Central memory CD8-positive, alpha-beta T cell (primary cell): ENCODE results near the gene RPL7A.
"Not testable (repeated sequence)": the region's sequence is repeated elsewhere in the genome, so short reads cannot be mapped to it uniquely, and the experiment has no call there.

Experiments
- ATAC-seq: fragments of 150-1000 bp; cut with Tn5 transposase; replicated peaks from 2 replicates; pipeline ENCODE4 v1.10.0; 2022; ENCODE audit warnings: mild to moderate bottlenecking, moderate FRiP score, moderate number of reproducible peaks; ENCODE audit not compliant: poor library complexity, severe bottlenecking; ENCODE audit errors: extremely low read depth
- DNase-seq, 2 donors: peaks; one replicate each; pipeline ENCODE4 v3.0.0; 2021; ENCODE audit warnings: low spot score in 2 of 2
- H3K27ac Mint-ChIP-seq: one replicate; pipeline ENCODE4 v1.8.0; 2022; ENCODE audit warnings: low read depth, mild to moderate bottlenecking, moderate library complexity, mixed read lengths
- H3K27me3 Mint-ChIP-seq: one replicate; pipeline ENCODE4 v1.8.0; 2022; ENCODE audit warnings: mixed read lengths
- H3K36me3 Mint-ChIP-seq: one replicate; pipeline ENCODE4 v1.8.0; 2022; ENCODE audit warnings: mild to moderate bottlenecking, moderate library complexity, mixed read lengths; ENCODE audit not compliant: insufficient read depth
- H3K4me1 Mint-ChIP-seq: one replicate; pipeline ENCODE4 v1.8.0; 2022; ENCODE audit warnings: mixed read lengths
- H3K4me3 Mint-ChIP-seq: one replicate; pipeline ENCODE4 v1.8.0; 2022; ENCODE audit warnings: mild to moderate bottlenecking, moderate library complexity, mixed read lengths
- H3K9me3 Mint-ChIP-seq: one replicate; pipeline ENCODE4 v1.8.0; 2022; ENCODE audit warnings: mixed read lengths

RPL7A gene

GRCh38 chr9:133333011-133333410, 15.0 kb upstream of the RPL7A start:
- peaks cover 33% of the 10 kb centered on the region for H3K36me3 Mint-ChIP-seq
- H3K4me1 Mint-ChIP-seq: peaks cover 34% of the 10 kb centered on the region
- DNase-seq: no peak
- H3K27ac Mint-ChIP-seq: peak overlapping the region; percentile 65
- no peak for ATAC-seq
- H3K4me3 Mint-ChIP-seq: no peak overlapping the region
- no peaks in the 10 kb centered on the region for H3K27me3 Mint-ChIP-seq
- H3K9me3 Mint-ChIP-seq: no peaks in the 10 kb centered on the region

- Mint-ChIP-seq H3K36me3 (peaks cover 33% of the 10 kb centered on the region), H3K9me3 (no peaks in the 10 kb centered on the region), H3K4me1 (peaks cover 30% of the 10 kb centered on the region), H3K4me3 (no peak overlapping the region), H3K27ac (peak overlapping the region; percentile 19), H3K27me3 (no peaks in the 10 kb centered on the region)
- no peak for ATAC-seq
- no peak for DNase-seq
Observed at GRCh38 chr9:133333566-133333965, 14.5 kb upstream of the RPL7A start.

- H3K36me3 Mint-ChIP-seq: peaks cover 38% of the 10 kb centered on the region
- peaks cover 28% of the 10 kb centered on the region for H3K4me1 Mint-ChIP-seq
- ATAC-seq (no peak), DNase-seq (no peak)
- no peaks in the 10 kb centered on the region for H3K27me3 Mint-ChIP-seq
- no peak overlapping the region for H3K4me3 Mint-ChIP-seq
- peak overlapping the region; percentile 19 for H3K27ac Mint-ChIP-seq
- H3K9me3 Mint-ChIP-seq: no peaks in the 10 kb centered on the region
Observed at GRCh38 chr9:133334161-133334560, 13.9 kb upstream of the RPL7A start.

- ATAC-seq, H3K9me3 Mint-ChIP-seq: not testable (repeated sequence)
- peaks cover 40% of the 10 kb centered on the region for H3K36me3 Mint-ChIP-seq
Observed at GRCh38 chr9:133334888-133335287, 13.1 kb upstream of the RPL7A start.

GRCh38 chr9:133335924-133336811, 11.8 kb upstream of the RPL7A start, which contains the start of gene SURF6:
SURF6 (minus strand) TSS chr9:133336188; CDS start chr9:133336132, 56 bp downstream.
- peaks cover 34% of the 10 kb centered on the region for H3K36me3 Mint-ChIP-seq
- H3K27me3 Mint-ChIP-seq: no peaks in the 10 kb centered on the region
- H3K4me3 Mint-ChIP-seq: peak within 1 kb of the TSS; percentile 93
- H3K27ac Mint-ChIP-seq: peak within 1 kb of the TSS; percentile 92
- DNase-seq (peak; percentile 88 to 89), ATAC-seq (peak; percentile 94)
- H3K9me3 Mint-ChIP-seq: no peaks in the 10 kb centered on the region
- H3K4me1 Mint-ChIP-seq: peaks cover 45% of the 10 kb centered on the region

More at GRCh38 chr9:133334888-133335287, 13.1 kb upstream of the RPL7A start:
- not testable (repeated sequence) for DNase-seq, H3K27me3 Mint-ChIP-seq
- H3K4me1 Mint-ChIP-seq: peaks cover 35% of the 10 kb centered on the region
- H3K4me3 Mint-ChIP-seq: peak overlapping the region; percentile 93
- peak overlapping the region; percentile 92 for H3K27ac Mint-ChIP-seq

GRCh38 chr9:133339641-133340040, 8.4 kb upstream of the RPL7A start:
- ATAC-seq: no peak
- Mint-ChIP-seq H3K4me3 (no peak overlapping the region), H3K9me3 (no peaks in the 10 kb centered on the region), H3K27me3 (no peaks in the 10 kb centered on the region), H3K36me3 (peaks cover 30% of the 10 kb centered on the region), H3K4me1 (peaks cover 46% of the 10 kb centered on the region), H3K27ac (no peak overlapping the region)
- DNase-seq: no peak

GRCh38 chr9:133340256-133340655, 7.8 kb upstream of the RPL7A start:
- H3K4me3 Mint-ChIP-seq: no peak overlapping the region
- no peak for ATAC-seq

GRCh38 chr9:133340916-133341315, 7.1 kb upstream of the RPL7A start:
- H3K4me3 Mint-ChIP-seq: no peak overlapping the region
- H3K36me3 Mint-ChIP-seq: peaks cover 25% of the 10 kb centered on the region

More at GRCh38 chr9:133340256-133340655, 7.8 kb upstream of the RPL7A start:
- Mint-ChIP-seq H3K27ac (no peak overlapping the region), H3K9me3 (no peaks in the 10 kb centered on the region), H3K4me1 (peaks cover 44% of the 10 kb centered on the region), H3K27me3 (no peaks in the 10 kb centered on the region), H3K36me3 (peaks cover 30% of the 10 kb centered on the region)
- no peak for DNase-seq

GRCh38 chr9:133341369-133342068, 6.5 kb upstream of the RPL7A start:
- no peak overlapping the region for H3K4me3 Mint-ChIP-seq
- H3K36me3 Mint-ChIP-seq: peaks cover 22% of the 10 kb centered on the region
- H3K27me3 Mint-ChIP-seq: no peaks in the 10 kb centered on the region
- peaks cover 38% of the 10 kb centered on the region for H3K4me1 Mint-ChIP-seq
- no peak for DNase-seq
- no peak overlapping the region for H3K27ac Mint-ChIP-seq
- H3K9me3 Mint-ChIP-seq: no peaks in the 10 kb centered on the region
- ATAC-seq: no peak

More at GRCh38 chr9:133340916-133341315, 7.1 kb upstream of the RPL7A start:
- no peak overlapping the region for H3K27ac Mint-ChIP-seq
- no peak for DNase-seq
- H3K9me3 Mint-ChIP-seq: no peaks in the 10 kb centered on the region
- no peak for ATAC-seq
- no peaks in the 10 kb centered on the region for H3K27me3 Mint-ChIP-seq
- H3K4me1 Mint-ChIP-seq: peaks cover 38% of the 10 kb centered on the region

GRCh38 chr9:133342069-133342406, 6.0 kb upstream of the RPL7A start:
- Mint-ChIP-seq H3K9me3 (no peaks in the 10 kb centered on the region), H3K27ac (no peak overlapping the region), H3K36me3 (peaks cover 22% of the 10 kb centered on the region), H3K4me1 (peaks cover 44% of the 10 kb centered on the region), H3K4me3 (no peak overlapping the region), H3K27me3 (no peaks in the 10 kb centered on the region)
- DNase-seq (no peak), ATAC-seq (no peak)

- Mint-ChIP-seq H3K9me3 (no peaks in the 10 kb centered on the region), H3K4me1 (peaks cover 46% of the 10 kb centered on the region), H3K27me3 (no peaks in the 10 kb centered on the region), H3K27ac (no peak overlapping the region), H3K36me3 (peaks cover 22% of the 10 kb centered on the region), H3K4me3 (no peak overlapping the region)
- DNase-seq (no peak), ATAC-seq (no peak)
Observed at GRCh38 chr9:133342570-133342969, 5.4 kb upstream of the RPL7A start.

- Mint-ChIP-seq H3K4me1 (peaks cover 57% of the 10 kb centered on the region), H3K27ac (no peak overlapping the region), H3K9me3 (no peaks in the 10 kb centered on the region), H3K27me3 (no peaks in the 10 kb centered on the region), H3K36me3 (peaks cover 31% of the 10 kb centered on the region), H3K4me3 (no peak overlapping the region)
- DNase-seq: no peak
- no peak for ATAC-seq
Observed at GRCh38 chr9:133344071-133344470, 3.9 kb upstream of the RPL7A start.

- H3K27ac Mint-ChIP-seq: no peak overlapping the region
- DNase-seq: no peak
- H3K4me1 Mint-ChIP-seq: peaks cover 57% of the 10 kb centered on the region
- peaks cover 37% of the 10 kb centered on the region for H3K36me3 Mint-ChIP-seq
- H3K4me3 Mint-ChIP-seq: no peak overlapping the region
- H3K27me3 Mint-ChIP-seq: no peaks in the 10 kb centered on the region
- H3K9me3 Mint-ChIP-seq: no peaks in the 10 kb centered on the region
- ATAC-seq: no peak
Observed at GRCh38 chr9:133344979-133345378, 3.0 kb upstream of the RPL7A start.
